IMR-90 (cell line): ENCODE results near the gene CATSPER3. TPM values are rescaled to one million over a fixed set of nuclear protein-coding genes. Genes with fewer than 3 reads are reported as not detected.

ENCODE experiments used
- CEBPB ChIP-seq: IDR thresholded peaks from 2 replicates; pipeline ENCODE4 v1.6.1; 2012; ENCODE audit warnings: low read depth, low read length, improper control_type of control experiment
- RAD21 ChIP-seq: IDR thresholded peaks from 2 replicates; pipeline ENCODE4 v1.6.1; 2012; ENCODE audit warnings: low read length, improper control_type of control experiment
- polyA plus RNA-seq, 3 experiments: library from polyadenylated mRNA; depleted of rRNA; stranded (reverse); fragments of >200 nt; gene quantifications; 2 replicates each; pipeline ENCODE4 v1.2.3, GENCODE V29; 2012; ENCODE audit warnings: low replicate concordance in 1 of 3
- total RNA-seq: library from RNA; depleted of rRNA; stranded (reverse); fragments of >200 nt; gene quantifications from 2 replicates; pipeline ENCODE4 v1.2.3, GENCODE V29; 2012
- TF ChIP-seq, protein P1 (sequence below): fragments of 150-350 bp; IDR thresholded peaks from 2 replicates; pipeline ENCODE4 v1.6.1; 2016; ENCODE audit warnings: low read depth, mild to moderate bottlenecking, low read length, moderate library complexity, borderline replicate concordance

CATSPER3 gene
- total and polyA plus RNA-seq, 2 of the 4 experiments (the other 2 are of a cell fraction), result under 0.01 to 0.12 TPM

DNA sequence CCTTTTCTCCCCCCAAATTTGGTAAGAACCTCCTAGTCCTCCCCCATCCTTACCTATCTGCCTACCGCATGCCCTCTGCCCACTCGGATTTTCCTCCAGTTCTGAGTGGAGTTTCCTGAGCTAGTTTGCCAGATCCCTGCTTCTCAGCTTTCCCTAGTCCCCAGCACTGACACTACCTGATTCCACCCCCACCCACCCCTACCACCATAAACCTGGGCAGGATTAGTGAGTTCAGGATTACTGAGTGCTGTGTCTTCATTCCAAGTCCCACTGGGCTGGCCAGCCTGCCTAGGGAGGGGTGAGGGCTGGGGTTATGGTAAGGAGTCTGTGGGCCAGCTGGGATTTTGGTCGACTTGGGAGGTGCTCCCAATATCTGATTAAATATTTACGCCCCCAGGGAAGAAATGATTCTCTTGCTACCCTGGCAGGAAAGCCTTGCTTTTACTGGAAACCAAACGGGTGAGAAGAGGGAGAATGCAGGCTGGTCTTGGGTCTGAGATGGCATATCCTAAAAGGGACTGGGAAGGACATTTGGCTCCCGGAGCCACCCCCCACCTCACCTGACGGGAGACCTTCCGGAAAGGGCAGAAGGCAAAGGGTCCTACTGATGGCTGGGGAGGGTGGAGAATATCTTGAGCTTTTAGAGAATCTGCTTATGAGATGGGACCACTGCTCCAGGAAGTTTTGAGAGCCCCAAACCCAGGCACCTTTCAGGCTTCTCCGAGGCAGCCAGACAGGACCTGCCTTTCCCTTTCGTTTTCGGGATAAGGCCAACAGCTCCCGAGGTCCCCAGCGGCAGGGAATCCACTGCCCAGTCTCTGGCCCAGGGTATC, 62.6 kb downstream of the CATSPER3 start (continued):
- TF ChIP-seq, protein P1, sequence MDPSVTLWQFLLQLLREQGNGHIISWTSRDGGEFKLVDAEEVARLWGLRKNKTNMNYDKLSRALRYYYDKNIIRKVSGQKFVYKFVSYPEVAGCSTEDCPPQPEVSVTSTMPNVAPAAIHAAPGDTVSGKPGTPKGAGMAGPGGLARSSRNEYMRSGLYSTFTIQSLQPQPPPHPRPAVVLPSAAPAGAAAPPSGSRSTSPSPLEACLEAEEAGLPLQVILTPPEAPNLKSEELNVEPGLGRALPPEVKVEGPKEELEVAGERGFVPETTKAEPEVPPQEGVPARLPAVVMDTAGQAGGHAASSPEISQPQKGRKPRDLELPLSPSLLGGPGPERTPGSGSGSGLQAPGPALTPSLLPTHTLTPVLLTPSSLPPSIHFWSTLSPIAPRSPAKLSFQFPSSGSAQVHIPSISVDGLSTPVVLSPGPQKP, result no peak
- TF ChIP-seq CEBPB (no peak), RAD21 (no peak)
